Stimulated activated CD8-positive, alpha-beta memory T cell treated with anti-CD3 and anti-CD28 coated beads, Interleukin-7, amount 100 ng/mL, for 4 hours (primary cell): ENCODE results near the gene ADNP.

Experiments used
- DNase-seq, 2 donors: peaks; one replicate each; pipeline ENCODE4 v3.0.0-alpha.2; 2020; ENCODE audit warnings: low read depth in 2 of 2

The ADNP gene

GRCh38 chr20:50850721-50851286 is 80.4 kb downstream of the ADNP start:
- DNase-seq: no peak

- DNase-seq: no peak
Measured at GRCh38 chr20:50848846-50849673, 82.2 kb downstream of the ADNP start.

- DNase-seq: no peak
Measured at GRCh38 chr20:50848341-50848808, 82.9 kb downstream of the ADNP start.

- no peak for DNase-seq
Measured at GRCh38 chr20:50845566-50846215, 85.5 kb downstream of the ADNP start.

GRCh38 chr20:50844430-50845100 is 86.7 kb downstream of the ADNP start:
- peak; percentile 30 to 47 for DNase-seq

GRCh38 chr20:50843331-50844276 is 87.6 kb downstream of the ADNP start:
- DNase-seq: no peak

GRCh38 chr20:50842821-50843220 is 88.4 kb downstream of the ADNP start:
- no peak for DNase-seq
